ENCODE measurements around the gene LAMTOR1.

GRCh38 chr11:72084965-72085364 is 18.1 kb downstream of the LAMTOR1 start:
- TF ChIP-seq CTCF (IDR thresholded peaks at IDR 0.05) (no peak), POLR2A (IDR thresholded peaks at IDR 0.05) (no peak)
